Activated naive CD8-positive, alpha-beta T cell treated with anti-CD3 and anti-CD28 coated beads, Interleukin-2, amount 50 U/mL, for 24 hours (primary cell): Measurements from ENCODE around the gene CDX2.

Source experiments
- ATAC-seq: fragments of 150-1000 bp; cut with Tn5 transposase; one replicate; pipeline ENCODE4 v1.10.0; 2021
- DNase-seq: peaks from one replicate; pipeline ENCODE4 v3.0.0; 2021
- H3K27ac Mint-ChIP-seq: one replicate; pipeline ENCODE4 v1.8.0; 2021; ENCODE audit warnings: mild to moderate bottlenecking, mixed read lengths
- H3K27me3 Mint-ChIP-seq: one replicate; pipeline ENCODE4 v1.8.0; 2021; ENCODE audit warnings: mixed read lengths
- H3K36me3 Mint-ChIP-seq: one replicate; pipeline ENCODE4 v1.8.0; 2021; ENCODE audit warnings: low read depth, mixed read lengths
- H3K4me1 Mint-ChIP-seq: one replicate; pipeline ENCODE4 v1.8.0; 2021; ENCODE audit warnings: mixed read lengths
- H3K4me3 Mint-ChIP-seq: one replicate; pipeline ENCODE4 v1.8.0; 2021; ENCODE audit warnings: mild to moderate bottlenecking, moderate library complexity, mixed read lengths
- H3K9me3 Mint-ChIP-seq: one replicate; pipeline ENCODE4 v1.8.0; 2021; ENCODE audit warnings: mixed read lengths

Gene CDX2

GRCh38 chr13:27933580-27934328 lies 35.4 kb downstream of the CDX2 start:
- DNase-seq (no peak), ATAC-seq (no peak)
- H3K36me3 Mint-ChIP-seq, result no peaks in the 10 kb centered on the region
- H3K27ac Mint-ChIP-seq, result no peak overlapping the region
- H3K9me3 Mint-ChIP-seq, result no peaks in the 10 kb centered on the region
- H3K27me3 Mint-ChIP-seq, result peaks cover 38% of the 10 kb centered on the region
- no peak overlapping the region for H3K4me3 Mint-ChIP-seq
- H3K4me1 Mint-ChIP-seq, result no peaks in the 10 kb centered on the region

GRCh38 chr13:27933118-27933517 lies 36.0 kb downstream of the CDX2 start:
- H3K36me3 Mint-ChIP-seq, result no peaks in the 10 kb centered on the region
- DNase-seq (no peak), ATAC-seq (no peak)
- H3K9me3 Mint-ChIP-seq, result no peaks in the 10 kb centered on the region
- peaks cover 45% of the 10 kb centered on the region for H3K27me3 Mint-ChIP-seq
- H3K4me3 Mint-ChIP-seq, result no peak overlapping the region
- no peak overlapping the region for H3K27ac Mint-ChIP-seq
- H3K4me1 Mint-ChIP-seq, result peaks cover 2% of the 10 kb centered on the region

- ATAC-seq (no peak), DNase-seq (no peak)
- Mint-ChIP-seq H3K27me3 (peaks cover 77% of the 10 kb centered on the region), H3K4me3 (no peak overlapping the region), H3K36me3 (peaks cover 2% of the 10 kb centered on the region), H3K9me3 (no peaks in the 10 kb centered on the region), H3K4me1 (peaks cover 17% of the 10 kb centered on the region), H3K27ac (no peak overlapping the region)
These were observed 39.2 kb downstream of the CDX2 start for GRCh38 chr13:27929868-27930267.

- Mint-ChIP-seq H3K36me3 (peaks cover 2% of the 10 kb centered on the region), H3K27me3 (peaks cover 81% of the 10 kb centered on the region), H3K4me3 (no peak overlapping the region), H3K9me3 (no peaks in the 10 kb centered on the region), H3K27ac (no peak overlapping the region), H3K4me1 (peaks cover 19% of the 10 kb centered on the region)
- DNase-seq (no peak), ATAC-seq (no peak)
These were observed 40.0 kb downstream of the CDX2 start for GRCh38 chr13:27928805-27929753.

DNA sequence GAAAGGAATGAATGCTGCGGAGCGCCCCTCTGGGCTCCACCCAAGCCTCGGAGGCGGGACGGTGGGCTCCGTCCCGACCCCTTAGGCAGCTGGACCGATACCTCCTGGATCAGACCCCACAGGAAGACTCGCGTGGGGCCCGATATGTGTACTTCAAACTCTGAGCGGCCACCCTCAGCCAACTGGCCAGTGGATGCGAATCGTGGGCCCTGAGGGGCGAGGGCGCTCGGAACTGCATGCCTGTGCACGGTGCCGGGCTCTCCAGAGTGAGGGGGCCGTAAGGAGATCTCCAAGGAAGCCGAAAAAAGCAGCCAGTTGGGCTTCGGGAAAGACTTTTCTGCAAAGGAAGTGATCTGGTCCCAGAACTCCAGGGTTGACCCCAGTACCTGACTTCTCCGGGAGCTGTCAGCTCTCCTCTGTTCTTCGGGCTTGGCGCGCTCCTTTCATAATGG lies 40.7 kb downstream of the CDX2 start:
- no peaks in the 10 kb centered on the region for H3K9me3 Mint-ChIP-seq
- H3K27ac Mint-ChIP-seq, result no peak overlapping the region
- peaks cover 82% of the 10 kb centered on the region for H3K27me3 Mint-ChIP-seq
- no peak overlapping the region for H3K4me3 Mint-ChIP-seq
- no peak for DNase-seq
- ATAC-seq, result no peak
- peaks cover 21% of the 10 kb centered on the region for H3K4me1 Mint-ChIP-seq
- H3K36me3 Mint-ChIP-seq, result peaks cover 2% of the 10 kb centered on the region

DNA sequence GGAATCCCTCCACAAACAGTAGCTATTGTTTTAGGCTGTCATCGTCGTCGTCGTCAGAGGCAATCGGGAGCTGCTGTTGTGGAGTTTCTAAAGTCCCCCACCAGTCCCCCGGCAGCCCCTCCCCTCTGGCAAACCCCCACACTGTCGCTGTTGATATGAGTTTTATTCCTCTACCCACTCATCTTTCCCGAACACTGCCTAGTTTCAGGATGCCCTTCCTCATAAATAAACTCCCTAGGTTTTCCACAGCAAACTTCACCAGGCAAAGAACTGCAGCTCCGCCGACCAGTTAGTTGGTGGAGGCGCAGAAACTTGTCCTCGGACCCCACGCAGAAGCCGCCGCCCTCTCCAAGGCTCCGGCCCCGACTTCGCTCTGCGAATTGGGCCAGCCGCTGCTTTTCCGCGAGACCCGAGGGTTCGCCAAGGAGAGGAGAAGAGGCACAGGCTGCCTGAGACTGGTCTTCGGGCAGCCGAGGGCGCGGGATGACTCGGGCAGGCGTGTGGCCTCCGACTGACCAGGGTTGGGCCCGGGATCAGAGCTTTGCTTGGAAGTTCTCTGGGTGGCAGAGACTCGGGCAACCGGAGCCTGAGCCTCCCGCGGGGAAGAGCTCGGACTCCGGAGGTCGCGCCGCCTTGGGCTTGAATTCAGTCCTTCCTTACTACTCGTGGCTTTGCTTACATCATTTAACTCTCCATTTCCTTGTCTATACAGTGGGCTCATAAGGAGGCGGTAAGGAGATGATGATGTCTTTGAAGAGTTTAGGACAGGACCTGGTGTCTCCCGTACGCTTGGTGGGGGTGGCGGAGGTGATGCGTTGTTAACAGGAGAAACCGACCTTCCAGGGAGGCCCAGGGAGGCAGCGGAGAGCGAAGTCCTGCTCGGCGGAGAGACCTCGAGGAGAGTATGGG lies 41.4 kb downstream of the CDX2 start:
- H3K4me1 Mint-ChIP-seq, result peaks cover 21% of the 10 kb centered on the region
- H3K4me3 Mint-ChIP-seq, result peak overlapping the region; percentile 19
- no peak for DNase-seq

GRCh38 chr13:27926644-27927434 lies 42.3 kb downstream of the CDX2 start:
- H3K36me3 Mint-ChIP-seq, result peaks cover 2% of the 10 kb centered on the region
- ATAC-seq (no peak), DNase-seq (no peak)
- H3K4me3 Mint-ChIP-seq, result peak overlapping the region; percentile 19
- H3K9me3 Mint-ChIP-seq, result no peaks in the 10 kb centered on the region
- H3K4me1 Mint-ChIP-seq, result peaks cover 24% of the 10 kb centered on the region
- peaks cover 92% of the 10 kb centered on the region for H3K27me3 Mint-ChIP-seq
- no peak overlapping the region for H3K27ac Mint-ChIP-seq

More for the DNA sequence above, 41.4 kb downstream of the CDX2 start:
- Mint-ChIP-seq H3K9me3 (no peaks in the 10 kb centered on the region), H3K27me3 (peaks cover 87% of the 10 kb centered on the region), H3K36me3 (peaks cover 2% of the 10 kb centered on the region), H3K27ac (no peak overlapping the region)
- no peak for ATAC-seq

- no peaks in the 10 kb centered on the region for H3K9me3 Mint-ChIP-seq
- H3K27me3 Mint-ChIP-seq, result peaks cover 91% of the 10 kb centered on the region
- no peak overlapping the region for H3K27ac Mint-ChIP-seq
- H3K4me1 Mint-ChIP-seq, result peaks cover 30% of the 10 kb centered on the region
- peaks cover 2% of the 10 kb centered on the region for H3K36me3 Mint-ChIP-seq
- DNase-seq (no peak), ATAC-seq (no peak)
- H3K4me3 Mint-ChIP-seq, result no peak overlapping the region
These were observed 43.7 kb downstream of the CDX2 start for GRCh38 chr13:27925220-27925991.

GRCh38 chr13:27924529-27925141 lies 44.5 kb downstream of the CDX2 start:
- Mint-ChIP-seq H3K9me3 (no peaks in the 10 kb centered on the region), H3K36me3 (peaks cover 2% of the 10 kb centered on the region), H3K27me3 (peaks cover 85% of the 10 kb centered on the region), H3K27ac (no peak overlapping the region), H3K4me3 (peak overlapping the region; percentile 24), H3K4me1 (peaks cover 31% of the 10 kb centered on the region)
- ATAC-seq (no peak), DNase-seq (no peak)

- Mint-ChIP-seq H3K4me1 (peaks cover 31% of the 10 kb centered on the region), H3K4me3 (peak overlapping the region; percentile 24), H3K36me3 (peaks cover 2% of the 10 kb centered on the region), H3K27ac (no peak overlapping the region), H3K9me3 (no peaks in the 10 kb centered on the region), H3K27me3 (peaks cover 85% of the 10 kb centered on the region)
- no peak for ATAC-seq
- no peak for DNase-seq
These were observed 45.2 kb downstream of the CDX2 start for GRCh38 chr13:27923794-27924528.

GRCh38 chr13:27922883-27923612 lies 46.1 kb downstream of the CDX2 start:
- Mint-ChIP-seq H3K27ac (no peak overlapping the region), H3K4me1 (peaks cover 36% of the 10 kb centered on the region), H3K9me3 (no peaks in the 10 kb centered on the region), H3K4me3 (peak overlapping the region; percentile 2), H3K36me3 (peaks cover 1% of the 10 kb centered on the region), H3K27me3 (peaks cover 85% of the 10 kb centered on the region)
- ATAC-seq, result no peak
- no peak for DNase-seq
